CD4-positive, alpha-beta T cell treated with Interleukin-15 for 1 hour (primary cell): ENCODE data around the gene VPS37D.

Experiments used
- DNase-seq: peaks from one replicate; pipeline ENCODE4 v3.0.0-alpha.2; 2020

Gene VPS37D

GRCh38 chr7:73681031-73681430 lies 13.4 kb downstream of the VPS37D start:
- no peak for DNase-seq

DNA sequence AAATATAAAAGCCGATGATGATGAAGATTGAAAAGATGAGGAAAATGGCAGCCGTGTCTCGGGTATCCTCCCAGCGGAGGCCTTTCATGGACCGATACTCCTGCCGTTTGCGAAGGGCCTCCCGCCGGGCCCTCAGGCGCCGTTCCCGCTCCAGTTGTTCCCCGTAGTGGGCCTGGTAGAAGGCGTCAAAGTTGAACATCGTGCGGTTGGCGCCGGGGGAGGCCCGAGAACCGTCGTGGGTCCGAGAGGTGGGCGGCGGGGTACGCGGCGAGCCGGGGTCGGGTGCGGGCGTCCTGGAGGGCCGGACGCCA lies 15.1 kb downstream of the VPS37D start:
- no peak for DNase-seq

GRCh38 chr7:73683056-73683787 lies 15.6 kb downstream of the VPS37D start, which contains the start of the genes BUD23 and DNAJC30:
TSS of gene BUD23 (plus strand) at chr7:73683597. CDS start at chr7:73683626, 29 bp downstream.
TSS of gene DNAJC30 (minus strand) at chr7:73683453. CDS start at chr7:73683423, 30 bp downstream.
- peak; percentile 95 for DNase-seq

- DNase-seq, result no peak
Measured at GRCh38 chr7:73683788-73684693, 16.4 kb downstream of the VPS37D start.

GRCh38 chr7:73685311-73685710 lies 17.7 kb downstream of the VPS37D start:
- no peak for DNase-seq

DNA sequence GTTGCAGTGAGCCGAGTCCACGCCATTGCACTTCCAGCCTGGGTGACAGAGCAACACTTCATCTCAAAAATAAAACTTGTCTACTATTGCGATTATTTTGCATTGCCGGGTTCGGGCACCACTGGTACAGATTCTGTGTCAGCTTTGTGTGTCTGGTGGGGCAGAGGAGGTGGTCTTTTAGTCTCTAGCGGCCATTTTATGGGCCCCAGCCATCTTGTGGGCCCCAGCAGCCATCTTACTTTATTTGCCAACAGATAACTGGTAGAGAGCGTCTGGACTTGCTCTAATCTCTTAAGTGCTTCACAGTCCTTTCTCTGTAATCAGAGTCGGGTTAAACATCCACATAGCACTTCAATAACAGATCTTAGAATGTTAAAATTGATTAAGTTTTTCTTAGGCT lies 20.7 kb downstream of the VPS37D start:
- no peak for DNase-seq

GRCh38 chr7:73690646-73691045 lies 23.0 kb downstream of the VPS37D start:
- DNase-seq, result no peak

DNA sequence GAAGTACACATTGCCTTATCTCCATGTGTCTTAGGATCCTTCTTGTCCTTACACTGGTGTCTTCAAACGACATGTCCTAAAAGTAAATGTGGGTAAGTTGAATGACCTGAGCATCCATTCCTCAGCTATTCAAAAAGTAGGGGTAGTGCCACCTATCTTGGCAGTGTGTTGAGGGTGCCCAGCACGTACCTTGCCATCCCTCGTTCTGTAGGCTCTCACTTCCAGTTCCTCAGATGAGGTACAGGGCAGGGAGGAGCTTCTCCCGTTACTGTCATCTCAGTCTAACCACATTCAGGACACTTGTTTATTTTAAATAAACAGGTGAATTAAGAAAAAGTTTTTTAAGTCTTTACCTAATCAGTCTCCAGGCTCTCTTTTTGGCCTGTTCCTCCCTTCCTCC lies 28.7 kb downstream of the VPS37D start:
- DNase-seq, result no peak

DNA sequence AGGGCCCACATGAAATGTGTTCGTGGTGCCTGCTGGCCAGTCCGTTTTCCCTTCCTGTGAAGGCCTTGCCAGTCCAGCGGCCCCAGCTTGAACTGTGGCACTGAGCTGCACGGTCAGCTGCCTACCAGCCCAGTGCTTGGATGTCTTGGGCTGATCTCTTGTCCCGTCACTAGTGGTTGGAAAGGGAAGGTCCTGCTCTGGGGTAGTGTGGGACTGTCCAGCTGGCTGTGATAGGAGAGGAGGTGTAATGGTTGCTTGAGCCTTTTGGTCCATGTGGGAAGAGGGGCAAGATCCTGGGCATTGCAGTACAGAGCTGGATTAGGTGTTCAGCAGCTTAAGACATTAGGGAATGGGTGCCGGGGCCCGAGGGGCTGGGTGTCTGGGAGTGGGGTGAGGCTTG lies 30.8 kb downstream of the VPS37D start:
- peak; percentile 11 for DNase-seq

GRCh38 chr7:73699370-73700068 lies 31.9 kb downstream of the VPS37D start:
- peak; percentile 12 for DNase-seq

DNA sequence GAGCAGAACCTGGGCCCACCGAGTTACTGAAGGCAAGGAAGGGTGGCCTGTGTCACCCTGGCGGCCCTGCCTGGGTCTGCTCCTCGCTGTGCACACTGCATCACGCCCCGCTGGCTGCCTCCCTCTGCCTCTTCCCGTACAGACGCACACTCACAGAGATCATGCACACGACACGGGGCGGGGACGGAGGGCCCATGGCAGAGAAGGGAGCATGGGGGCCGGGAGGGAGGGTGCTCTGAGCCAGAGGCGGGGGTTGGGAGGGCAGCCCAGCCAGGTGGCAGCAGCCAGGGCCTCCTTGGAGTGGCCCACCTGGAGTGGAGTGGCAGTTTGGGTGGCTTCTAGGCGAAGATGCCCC lies 32.4 kb downstream of the VPS37D start:
- DNase-seq, result no peak

DNA sequence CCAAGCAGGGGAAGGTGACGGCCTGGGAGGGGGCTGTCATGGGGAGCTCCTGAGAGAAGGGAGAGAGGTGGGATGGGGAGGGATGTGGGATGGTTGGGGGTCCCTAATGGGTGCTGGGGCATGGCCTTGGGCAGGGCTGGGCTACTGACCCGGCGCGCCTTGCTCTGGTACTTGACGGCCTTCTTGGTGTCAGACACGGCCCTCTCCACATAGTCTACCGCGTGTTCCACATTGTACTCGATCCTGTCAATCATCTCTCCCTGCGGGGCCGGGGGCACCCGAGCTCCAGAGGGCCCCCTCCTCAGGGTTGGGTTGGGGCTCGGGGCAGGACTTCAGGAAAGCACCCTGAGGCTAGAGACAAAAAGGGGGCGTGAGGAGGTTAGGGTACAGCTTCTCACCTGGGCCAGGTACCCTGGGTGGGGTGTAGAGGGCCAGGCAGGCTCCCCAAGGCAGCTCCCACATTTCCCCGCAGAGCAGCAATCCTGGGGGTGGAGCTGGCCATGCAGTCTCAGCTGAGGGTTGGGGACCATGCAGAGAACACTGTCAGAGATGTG lies 33.0 kb downstream of the VPS37D start:
- no peak for DNase-seq

- peak; percentile 32 for DNase-seq
Measured at GRCh38 chr7:73701357-73701995, 33.8 kb downstream of the VPS37D start.

DNA sequence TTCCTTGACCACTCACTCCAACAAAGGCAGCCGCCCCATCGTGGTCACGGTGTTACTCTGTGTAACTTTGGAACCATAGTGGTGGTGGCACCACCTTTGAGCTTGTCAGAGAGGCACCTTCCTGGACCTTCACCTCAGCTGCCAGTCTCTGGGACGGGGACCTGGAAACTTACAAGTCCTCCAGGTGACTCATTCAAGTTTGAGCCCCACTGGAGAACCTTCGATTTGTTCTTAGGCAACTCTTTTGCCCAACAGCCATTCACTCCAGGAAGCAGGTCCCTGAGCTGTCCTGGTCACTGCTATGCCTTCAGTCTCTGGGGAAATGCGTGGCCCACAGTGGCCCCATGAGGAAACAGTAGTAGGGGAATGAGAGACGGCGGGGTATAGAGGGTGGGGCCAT lies 34.6 kb downstream of the VPS37D start:
- no peak for DNase-seq

GRCh38 chr7:73702665-73703064 lies 35.0 kb downstream of the VPS37D start:
- no peak for DNase-seq

- no peak for DNase-seq
Measured at GRCh38 chr7:73703225-73703624, 35.6 kb downstream of the VPS37D start.

DNA sequence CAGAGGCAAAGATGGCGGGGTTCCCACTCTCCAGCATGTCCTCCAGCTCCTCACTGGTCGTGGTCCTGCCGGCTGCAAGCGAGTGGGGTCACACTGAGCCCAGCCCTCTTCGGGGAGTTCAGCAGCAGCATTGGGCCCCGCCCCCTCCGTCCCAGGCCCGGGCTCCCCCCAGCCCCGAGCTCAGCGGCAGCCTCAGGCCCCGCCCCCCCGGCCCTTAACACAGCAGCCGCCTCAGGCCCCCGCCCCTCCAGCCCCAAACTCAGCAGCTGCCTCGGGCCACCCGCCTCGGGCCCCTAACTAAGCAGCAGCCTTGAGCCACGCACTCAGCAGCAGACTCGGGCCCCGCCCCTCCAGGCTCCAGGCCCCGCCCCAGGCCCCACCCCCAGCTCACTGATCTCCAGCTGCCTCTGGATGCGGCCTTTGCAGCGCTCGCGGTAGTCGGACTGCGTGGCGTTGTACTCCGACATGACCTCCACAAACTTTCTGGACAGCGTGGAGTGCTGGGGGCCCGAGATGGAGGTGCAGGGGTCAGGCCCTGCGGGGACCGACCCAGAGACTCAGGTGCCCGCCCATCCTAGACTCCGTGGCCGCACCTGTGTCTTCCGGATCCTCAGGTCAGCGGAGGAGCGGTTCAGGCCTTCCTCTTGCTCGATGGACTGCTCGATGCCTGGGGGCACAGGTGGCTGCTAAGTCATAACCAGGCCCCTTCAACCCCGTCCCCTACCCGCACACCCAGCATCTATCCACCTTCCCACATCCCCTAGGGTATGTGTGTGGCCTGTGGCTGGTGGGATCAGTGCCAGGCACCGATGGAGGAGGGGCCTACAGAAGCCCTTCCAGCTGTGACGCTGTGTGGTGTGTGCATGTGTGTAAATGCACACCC lies 36.4 kb downstream of the VPS37D start:
- DNase-seq, result peak; percentile 38

GRCh38 chr7:73704640-73705550 lies 37.3 kb downstream of the VPS37D start:
- DNase-seq, result no peak

- DNase-seq, result no peak
Measured at GRCh38 chr7:73705551-73705920, 37.9 kb downstream of the VPS37D start.
